Measurements from ENCODE around the gene DOCK2. TPM values are rescaled to one million over a fixed set of nuclear protein-coding genes. Genes with fewer than 3 reads are reported as not detected.
"Not testable (repeated sequence)": the region's sequence is repeated elsewhere in the genome, so short reads cannot be mapped to it uniquely, and the experiment has no call there.

DOCK2 gene
- total RNA-seq, 1 donor from 2014 or later: 0.39 TPM

DNA sequence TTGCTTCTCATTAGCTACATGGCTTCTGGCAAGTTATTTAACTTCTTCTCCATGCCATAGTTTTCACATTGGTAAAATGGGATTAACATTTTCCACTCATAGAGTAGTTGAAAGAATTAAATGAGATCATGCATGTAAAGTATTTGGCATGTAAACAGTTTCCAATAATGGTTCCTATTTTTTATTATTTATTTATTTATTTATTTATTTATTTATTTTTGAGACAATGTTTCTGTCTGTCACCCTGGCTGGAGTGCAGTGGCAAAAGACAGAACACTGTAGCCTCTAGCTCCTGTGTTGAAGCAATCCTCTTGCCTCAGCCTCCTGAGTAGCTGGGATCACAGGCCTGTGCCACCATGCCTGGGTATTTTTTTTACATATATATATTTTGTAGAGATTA lies 117.7 kb downstream of the DOCK2 start:
- no peak for DNase-seq (ENCODE audit: low read depth in 2 of 2)

DNA sequence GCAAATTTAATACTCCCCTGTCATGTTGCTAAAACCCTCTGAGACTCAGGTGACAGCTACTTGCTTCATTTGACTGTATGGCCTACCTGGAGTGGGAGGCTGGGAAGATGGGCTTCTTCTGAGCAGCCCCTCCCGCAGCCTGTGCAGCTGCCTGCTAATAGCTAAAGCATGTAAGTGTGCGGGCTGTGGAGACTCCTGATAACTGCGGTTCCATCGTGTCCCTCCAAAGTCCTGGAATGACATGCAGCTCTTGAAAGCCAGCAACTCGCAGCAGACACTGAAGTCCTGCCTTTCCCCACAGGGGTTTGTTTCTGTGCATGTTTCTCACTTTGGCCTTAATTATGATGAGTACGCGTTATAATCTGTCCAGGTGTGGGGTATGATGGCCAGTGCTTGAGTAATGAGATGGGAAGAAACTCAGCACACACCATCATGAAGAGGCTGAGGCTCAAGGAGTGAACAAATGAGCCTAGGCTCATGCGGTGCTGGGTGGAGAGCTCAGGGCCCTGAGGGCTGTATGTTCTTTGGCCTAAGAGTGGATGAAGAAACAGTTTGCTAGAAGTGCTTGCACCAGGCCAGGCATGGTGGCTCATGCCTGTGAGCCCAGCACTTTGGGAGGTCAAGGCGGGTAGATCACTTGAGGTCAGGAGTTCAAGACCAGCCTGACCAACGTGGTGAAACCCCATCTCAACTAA lies 119.1 kb downstream of the DOCK2 start:
- DNase-seq (ENCODE audit: low read depth in 2 of 2): no peak

DNA sequence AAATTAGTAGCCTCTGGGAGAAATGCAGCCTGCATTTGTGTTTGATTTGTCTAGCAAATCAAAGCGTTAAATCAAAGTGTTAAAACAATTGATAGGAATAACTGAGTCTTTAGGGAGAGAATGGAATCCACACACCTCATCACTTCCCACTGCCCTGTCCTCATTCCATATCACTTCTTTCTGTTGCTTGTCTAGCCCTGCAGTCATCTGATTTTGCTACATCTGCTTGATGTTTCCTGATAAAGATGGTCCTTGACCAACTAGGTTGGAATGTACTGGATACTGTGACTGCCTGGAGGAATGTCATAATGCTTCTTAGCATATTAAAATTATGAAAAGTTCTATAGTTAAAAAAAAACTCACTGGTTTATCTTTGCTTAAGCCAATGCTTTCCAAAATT lies 119.9 kb downstream of the DOCK2 start:
- DNase-seq (ENCODE audit: low read depth in 2 of 2): no peak

DNA sequence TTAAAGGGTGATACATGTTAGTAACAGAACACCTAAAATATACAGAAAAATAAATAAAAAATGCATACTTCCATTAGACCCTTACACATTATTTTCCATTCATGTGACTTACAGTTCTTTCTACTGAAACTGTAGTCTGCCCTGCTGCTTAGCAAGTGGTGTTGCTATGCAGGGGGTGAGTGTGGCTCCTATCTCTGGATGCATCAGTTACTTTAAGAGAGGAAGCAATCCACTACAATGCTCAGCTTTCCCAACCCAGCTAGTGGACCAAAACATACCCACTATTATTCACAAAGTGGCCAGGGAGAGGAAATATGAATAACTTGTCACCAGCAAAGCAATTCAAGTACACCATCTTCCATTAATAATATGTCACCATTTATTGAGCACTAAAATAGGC lies 121.8 kb downstream of the DOCK2 start:
- no peak for DNase-seq (ENCODE audit: low read depth in 2 of 2)

DNA sequence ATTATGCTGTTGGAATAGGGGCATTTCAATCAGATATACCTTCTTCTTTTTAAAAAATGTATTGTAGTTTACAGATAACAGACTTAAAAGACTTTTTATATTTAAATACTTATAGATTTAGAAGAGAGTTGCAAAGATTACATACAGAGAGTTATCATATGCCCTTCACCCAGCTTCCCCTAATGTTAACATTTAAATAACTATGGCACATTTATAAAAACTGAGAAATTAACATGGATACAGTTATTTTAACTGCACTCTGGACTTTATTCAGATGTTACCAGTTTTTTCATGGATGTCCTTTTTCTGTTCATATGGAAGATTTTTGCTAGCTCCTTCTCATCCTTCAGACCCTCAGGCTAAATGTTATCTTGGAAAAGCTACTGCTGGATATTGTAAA lies 123.2 kb downstream of the DOCK2 start:
- no peak for DNase-seq (ENCODE audit: low read depth in 2 of 2)

DNA sequence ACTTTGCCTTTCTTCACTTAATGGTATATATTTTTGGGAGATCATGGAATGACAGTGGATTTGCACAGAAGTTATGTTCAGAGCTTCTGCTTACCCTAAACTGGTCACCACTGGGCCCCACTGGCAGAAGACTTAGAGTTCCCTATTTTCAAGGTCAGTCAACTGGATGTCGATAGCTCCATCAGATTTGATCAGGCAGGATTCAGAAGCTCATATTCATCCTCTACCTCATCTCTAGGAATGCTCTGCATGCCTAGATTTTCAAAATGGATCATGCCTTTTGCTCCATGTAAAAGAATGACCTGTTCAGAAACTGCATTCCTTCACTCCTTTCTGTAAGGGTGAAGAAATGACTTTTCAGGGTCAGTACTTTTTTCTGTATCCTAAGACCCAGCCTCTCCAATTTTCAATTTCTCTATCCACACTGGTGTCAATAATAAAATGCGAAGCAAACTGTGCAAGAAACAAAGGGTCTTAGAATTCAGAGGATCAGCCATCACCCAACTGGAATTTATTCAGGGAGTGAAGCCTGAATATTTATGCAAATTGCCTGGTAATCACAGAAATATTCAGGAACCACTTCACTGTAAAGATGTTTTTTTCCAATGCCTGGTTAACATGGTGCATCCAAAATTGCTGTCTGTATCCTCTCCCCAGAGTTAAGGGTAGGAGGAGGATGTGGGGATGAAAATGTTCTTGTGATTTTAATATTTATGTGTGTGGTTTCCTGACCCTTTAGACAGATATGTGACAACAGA lies 125.4 kb downstream of the DOCK2 start:
- DNase-seq (ENCODE audit: low read depth in 2 of 2): no peak

DNA sequence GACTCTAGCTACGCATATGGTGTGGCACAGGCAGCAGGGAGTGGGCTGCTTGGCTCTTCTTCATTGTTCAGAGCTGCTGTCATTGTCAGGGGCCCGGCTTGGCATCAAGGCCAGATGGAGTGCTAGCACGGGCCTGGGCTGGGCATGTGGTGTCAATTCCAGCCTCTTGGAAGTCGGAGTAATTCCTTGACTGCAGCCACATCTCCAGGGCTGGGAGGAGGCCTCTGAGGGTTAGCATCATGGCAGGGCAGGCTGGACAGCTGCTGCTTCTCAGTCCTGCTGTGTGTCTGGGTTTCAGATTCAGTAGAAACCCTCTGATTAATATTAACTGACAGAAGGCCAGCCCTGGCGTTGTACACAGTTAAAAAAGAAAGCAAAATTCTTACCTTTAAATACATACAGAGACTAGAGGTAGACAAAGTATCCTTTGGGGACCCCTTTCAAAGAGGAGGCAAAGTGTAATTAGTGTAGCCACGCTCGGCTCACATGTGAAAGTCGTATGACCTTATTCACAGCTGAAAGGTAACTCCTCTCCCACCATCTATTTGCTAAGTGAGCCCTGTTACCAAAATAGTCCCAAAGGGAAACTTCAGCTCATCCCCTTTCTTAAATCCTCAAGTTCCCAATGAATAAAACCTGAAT lies 126.4 kb downstream of the DOCK2 start:
- no peak for DNase-seq (ENCODE audit: low read depth in 2 of 2)

DNA sequence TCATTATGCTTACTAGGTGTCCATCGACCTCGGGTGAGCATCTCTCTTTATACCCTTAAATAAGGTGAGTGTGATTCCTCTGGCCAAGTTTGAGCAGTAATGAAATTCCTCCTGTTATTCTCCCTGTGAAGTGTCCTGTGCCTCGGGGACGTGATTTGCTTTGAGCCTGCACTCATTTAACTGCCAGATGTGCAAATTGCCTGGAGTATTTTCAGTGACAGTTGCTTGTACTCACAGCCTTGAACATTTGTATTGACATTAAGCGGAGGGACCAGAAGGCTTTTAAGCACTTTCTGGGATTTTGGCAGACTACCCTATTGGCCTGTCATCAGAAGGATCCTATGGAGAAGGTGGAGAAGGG lies 126.9 kb downstream of the DOCK2 start:
- no peak for DNase-seq (ENCODE audit: low read depth in 2 of 2)

DNA sequence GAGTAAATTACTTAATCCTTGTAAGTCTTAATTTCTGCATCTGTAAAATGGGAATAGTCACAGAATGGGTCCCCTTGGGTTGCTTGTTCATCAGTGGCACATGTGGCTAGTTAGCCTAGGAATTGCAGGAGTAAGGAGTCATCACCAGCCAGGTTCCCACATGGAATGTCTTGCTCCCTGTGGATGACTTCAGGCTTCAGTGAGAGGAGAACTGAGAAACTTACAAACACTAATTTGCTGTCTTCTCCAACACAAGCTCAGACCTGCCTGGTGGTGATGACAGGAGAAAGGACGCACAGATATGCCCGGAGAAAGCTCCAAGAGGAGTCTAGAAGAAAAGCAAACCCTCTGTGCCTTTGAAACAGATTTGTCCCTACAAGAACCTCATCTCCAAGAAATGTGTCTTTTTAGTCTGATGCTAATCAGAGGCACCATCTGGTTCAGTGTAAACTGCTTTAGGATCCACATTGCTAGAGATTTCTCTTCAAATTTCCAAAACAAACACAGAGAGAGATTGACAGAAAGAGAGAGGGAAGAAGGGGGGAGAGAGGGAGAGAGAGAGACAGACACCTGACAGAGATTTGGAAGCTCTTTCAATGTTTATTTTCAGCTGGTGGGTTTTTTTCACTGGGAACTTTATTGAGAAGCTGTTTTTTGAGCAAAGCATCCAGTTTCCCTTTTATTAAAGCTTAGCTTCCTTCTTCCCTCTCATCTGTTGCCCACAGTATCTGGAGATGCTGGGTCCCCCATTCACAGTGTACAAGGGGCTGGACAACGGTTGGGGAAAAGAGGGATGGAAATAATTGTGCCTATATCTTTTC lies 128.3 kb downstream of the DOCK2 start:
- no peak for DNase-seq (ENCODE audit: low read depth in 2 of 2)

DNA sequence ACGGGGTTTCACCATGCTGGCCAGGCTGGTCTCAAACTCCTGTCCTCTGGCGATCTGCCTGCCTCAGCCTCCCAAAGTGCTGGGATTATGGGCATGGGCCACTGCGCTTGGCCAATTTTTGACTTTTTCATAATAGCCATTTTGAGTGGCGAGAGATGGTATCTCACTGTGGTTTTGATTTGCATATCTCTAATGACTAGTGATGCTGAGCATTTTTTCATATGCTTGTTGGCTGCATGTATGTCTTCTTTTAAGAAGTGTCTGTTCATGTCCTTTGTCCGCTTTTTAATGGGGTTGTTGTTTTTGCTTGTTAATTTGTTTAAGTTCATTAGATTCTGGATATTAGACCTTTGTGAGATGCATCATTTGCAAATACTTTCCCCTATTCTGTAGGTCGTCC lies 129.9 kb downstream of the DOCK2 start:
- not testable (repeated sequence) for DNase-seq (ENCODE audit: low read depth in 2 of 2)

DNA sequence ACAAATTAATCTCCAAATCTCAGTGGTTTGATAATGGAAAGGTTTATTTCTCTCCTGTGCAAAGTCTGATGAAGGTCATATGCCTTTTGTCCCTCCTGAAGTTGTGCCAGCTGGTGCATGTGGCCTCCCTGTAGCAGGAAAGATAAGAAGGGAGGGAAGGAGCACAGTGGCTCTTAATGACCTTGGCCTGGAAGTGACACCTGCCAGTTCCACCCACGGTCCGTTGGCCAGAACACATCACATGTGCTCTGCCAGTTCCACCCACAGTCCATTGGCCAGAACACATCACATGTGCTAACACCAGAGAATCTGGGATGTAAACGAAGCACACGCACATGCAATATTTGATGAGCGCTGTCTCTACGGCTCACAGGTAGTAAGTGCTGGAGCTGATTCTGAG lies 130.9 kb downstream of the DOCK2 start:
- no peak for DNase-seq (ENCODE audit: low read depth in 2 of 2)

DNA sequence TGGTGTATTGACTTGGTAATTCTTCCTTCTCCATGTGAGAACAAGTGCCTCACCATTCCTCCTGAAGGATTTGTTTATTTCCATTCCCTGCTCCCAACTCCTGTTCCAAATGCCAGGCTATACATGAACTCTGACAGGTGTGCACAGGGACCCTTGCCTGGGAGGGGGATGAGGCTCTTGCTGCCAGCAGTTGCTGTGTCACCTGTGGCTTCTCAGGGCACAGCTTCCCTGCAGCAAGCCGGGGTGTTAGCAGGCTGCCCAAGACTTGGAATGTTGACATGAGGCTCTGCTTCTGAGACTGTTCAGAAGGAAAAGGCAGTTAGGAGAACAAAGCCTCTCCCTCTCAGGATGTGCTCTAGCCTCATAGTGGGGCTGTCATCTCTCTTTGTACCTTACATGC lies 131.3 kb downstream of the DOCK2 start:
- no peak for DNase-seq (ENCODE audit: low read depth in 2 of 2)

DNA sequence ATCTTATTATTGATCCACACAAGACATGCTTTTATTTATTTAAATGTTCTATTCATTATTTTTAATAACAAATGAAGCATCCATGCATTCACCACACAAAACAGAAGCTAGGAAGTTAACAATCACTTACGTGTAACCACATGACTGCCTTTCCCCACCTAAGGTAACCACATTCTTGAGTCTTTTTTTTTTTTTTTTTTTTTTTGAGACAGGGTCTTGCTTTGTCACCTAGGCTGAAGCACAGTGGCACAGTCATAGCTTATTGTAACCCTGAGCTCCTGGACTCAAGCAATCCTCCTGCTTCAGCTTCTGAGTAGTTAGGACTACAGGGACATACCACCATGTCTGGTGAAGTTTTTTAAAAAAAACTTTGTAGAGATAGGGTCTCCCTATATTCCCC lies 133.0 kb downstream of the DOCK2 start:
- no peak for DNase-seq (ENCODE audit: low read depth in 2 of 2)

DNA sequence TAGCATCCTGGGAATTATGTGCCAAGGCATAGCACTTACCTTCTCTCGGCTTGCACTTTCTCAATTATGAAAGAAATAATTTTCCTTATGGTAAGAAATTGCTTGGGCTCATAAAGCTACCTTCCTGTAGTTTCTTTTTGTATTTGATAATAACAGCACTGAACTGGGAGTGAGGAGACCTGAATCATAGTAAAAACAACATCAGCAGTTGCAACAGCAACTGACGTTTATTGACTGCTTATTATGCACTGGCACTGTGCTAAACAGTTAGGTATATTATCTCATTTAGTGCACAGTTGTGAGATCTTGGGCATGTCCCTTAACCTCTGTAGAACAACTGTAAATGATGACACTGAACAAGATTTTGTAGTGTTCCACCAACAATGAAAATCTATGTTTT lies 135.2 kb downstream of the DOCK2 start:
- DNase-seq (ENCODE audit: low read depth in 2 of 2): no peak

DNA sequence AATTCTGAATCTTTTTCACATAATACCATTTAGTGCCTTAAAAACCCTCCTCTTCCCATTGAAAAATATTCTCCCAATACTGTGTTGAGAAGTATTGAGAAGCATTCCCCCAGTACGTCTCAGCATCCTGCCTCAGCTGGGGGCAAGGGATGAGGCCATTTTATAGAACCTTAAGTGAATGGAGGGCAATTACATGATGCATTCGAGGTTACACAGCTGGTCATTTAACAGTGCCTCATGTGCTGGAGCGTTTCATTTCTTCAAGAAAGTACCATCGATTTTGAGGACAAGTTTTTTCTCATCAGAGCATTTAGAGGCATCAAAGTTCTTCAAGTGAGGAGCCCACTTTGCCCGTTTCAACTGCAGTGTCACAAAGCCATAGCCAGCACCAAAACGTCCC lies 135.6 kb downstream of the DOCK2 start:
- no peak for DNase-seq (ENCODE audit: low read depth in 2 of 2)

DNA sequence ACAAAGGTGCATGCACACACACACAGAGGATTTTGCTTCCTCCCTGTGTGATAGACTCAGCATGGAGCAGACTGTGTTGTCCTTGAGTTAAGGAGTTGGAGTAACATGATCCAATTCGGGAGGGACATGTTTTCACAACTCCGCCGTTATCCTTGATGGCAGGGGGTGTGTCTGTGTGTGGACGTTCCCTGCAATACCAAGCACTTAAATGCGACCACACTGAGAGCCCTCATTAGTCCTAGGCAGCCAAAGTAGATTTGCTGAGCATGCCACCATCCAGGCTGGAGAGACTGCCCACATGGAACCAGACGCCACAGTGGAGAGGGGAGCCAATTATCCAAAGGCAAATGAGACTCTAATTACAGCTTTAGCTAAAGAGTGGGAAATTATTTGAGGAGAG lies 140.1 kb downstream of the DOCK2 start:
- no peak for DNase-seq (ENCODE audit: low read depth in 2 of 2)

DNA sequence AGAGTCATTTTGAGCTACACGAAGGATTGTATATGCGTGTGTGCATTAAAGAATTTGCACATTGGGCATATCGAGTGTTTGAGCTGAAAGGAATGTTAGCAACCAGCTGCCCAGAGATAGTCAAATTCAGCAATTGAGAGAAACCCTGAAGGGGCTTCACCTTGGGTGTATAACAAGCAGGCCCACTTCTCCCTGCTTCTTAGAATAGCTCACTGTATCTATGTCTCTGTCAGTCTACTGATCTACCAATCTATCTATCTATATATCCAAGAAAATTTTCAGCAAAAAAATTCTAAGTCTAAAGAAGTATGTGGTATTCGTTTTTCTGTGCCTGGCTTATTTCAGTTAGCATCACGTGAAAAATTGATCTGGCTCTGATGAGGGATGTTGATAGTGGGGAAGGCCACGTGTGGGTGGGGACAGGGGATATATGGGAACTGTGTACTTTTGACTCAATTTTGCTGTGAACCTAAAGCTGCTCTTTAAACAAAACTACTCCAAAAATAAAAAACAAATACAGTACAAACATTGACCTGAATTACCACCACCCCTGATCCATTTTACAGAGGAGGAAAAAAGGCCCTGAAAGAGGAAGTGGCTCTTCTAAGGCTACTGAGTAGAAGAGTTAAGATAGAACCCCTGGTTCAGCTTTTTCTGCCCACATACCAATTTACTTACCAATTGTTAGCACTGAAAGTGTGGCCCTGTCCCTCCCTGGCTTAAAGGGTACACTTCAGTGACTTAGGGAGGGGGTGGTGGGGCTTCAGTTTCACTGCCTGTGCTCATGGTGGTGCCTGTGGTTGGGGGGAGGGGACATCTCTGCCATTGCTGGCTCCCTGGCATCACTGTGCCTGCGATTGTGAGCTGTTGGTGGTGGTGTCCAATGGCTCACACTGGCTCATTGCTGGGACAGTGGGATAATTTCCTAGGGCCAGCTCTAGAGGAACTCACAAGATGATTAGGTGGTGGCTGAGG lies 141.8 kb downstream of the DOCK2 start:
- no peak for DNase-seq (ENCODE audit: low read depth in 2 of 2)

DNA sequence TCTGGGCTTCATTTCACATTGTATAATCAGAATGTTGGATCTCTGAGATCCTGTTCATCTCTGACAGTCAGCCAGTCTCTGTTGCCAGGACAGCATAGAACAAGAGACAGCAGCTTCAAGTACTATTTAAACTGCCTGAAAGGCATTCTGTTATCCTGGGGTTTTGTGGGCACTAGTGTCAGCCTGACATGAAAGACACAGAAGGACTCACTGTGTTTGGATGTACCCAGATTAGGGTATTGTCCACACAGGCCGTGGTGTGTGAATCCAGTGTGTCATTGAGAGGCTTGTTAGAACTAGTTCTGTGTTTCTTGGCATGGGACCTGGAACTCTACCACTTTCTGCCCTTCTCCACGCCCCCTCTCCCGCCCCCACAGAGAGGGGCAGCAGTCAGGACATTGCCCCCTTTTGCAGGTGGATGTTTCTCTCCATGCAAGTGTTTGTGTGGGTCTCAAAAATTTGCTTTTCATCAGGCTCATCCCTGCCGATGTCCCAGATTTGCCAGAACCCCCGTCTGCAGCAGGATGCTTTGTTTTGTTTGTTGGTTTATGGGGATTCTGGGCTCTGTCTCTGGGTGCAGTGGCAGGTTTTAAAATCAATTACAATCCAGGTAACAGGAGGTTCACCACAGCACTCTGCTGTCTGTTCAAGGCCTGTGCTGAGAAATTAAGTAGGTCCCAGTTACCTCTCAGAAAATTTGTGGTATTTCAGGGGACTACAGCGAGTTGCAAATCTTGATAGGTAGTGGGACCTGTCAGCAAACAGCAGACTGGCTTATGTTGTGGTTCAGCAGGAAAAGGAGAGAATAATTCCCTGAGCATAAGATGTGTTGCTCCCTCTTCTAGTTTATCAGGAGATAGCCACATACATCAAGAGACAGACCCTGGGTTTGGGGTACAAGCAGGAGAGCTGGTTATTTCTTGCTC lies 144.6 kb downstream of the DOCK2 start:
- no peak for DNase-seq (ENCODE audit: low read depth in 2 of 2)

DNA sequence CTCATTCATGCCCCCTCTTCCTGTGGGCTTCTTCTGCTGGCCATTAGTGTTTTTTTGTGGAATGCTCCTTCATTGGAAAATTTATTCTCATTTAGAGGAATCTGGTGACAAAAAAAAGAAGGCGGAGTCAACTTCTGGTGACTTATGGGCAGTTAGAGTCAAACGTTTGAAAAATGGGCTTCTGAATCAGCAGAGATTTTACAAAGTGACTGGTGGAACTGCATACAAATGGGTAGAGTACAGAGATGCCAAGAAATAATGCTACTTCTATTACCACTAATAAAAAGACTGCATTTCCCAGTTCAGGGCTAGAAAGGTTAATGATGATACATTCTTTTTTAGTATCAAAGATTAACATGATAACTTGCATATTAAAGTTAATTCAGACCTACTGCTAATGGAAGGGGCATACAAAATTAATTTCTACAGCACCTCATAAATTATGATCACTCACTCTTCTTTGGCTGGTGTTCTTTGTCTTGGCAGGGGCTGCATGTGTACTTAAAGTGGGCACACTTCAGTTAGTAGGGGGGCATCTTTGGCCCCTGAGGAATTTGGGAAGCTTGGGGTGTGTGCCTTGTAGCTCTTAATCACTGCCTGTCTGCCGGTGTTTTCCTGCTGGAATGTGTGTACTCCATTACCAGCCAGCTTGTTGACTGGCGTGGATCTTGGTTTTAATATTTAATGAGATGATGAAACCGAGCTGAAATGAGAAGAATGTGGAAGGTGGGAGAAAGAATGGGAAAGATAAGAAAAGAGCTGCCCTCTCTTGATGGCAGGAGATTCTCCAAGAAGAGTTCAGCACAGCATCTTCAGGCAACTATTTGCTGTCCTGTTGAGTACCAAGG lies 148.9 kb downstream of the DOCK2 start:
- DNase-seq (ENCODE audit: low read depth in 2 of 2): no peak
